ENCODE data around the gene NEIL3.

Gene NEIL3

GRCh38 chr4:177309522-177310371 is at the start of gene NEIL3:
NEIL3 (plus strand) TSS chr4:177309874; CDS start chr4:177309954, 80 bp downstream.
- TF ChIP-seq ZNF274 (IDR thresholded peaks at IDR 0.05; ENCODE audit: low read depth, low read length): no peak
- H3K4me3 ChIP-seq (ENCODE audit: low read length): peak within 1 kb of the TSS; percentile 69

- no peak for TF ChIP-seq ZNF274 (IDR thresholded peaks at IDR 0.05; ENCODE audit: low read depth, low read length)
- H3K4me3 ChIP-seq (ENCODE audit: low read length): no peak overlapping the region
These were observed 45.9 kb upstream of the NEIL3 start for GRCh38 chr4:177263818-177264217.

DNA sequence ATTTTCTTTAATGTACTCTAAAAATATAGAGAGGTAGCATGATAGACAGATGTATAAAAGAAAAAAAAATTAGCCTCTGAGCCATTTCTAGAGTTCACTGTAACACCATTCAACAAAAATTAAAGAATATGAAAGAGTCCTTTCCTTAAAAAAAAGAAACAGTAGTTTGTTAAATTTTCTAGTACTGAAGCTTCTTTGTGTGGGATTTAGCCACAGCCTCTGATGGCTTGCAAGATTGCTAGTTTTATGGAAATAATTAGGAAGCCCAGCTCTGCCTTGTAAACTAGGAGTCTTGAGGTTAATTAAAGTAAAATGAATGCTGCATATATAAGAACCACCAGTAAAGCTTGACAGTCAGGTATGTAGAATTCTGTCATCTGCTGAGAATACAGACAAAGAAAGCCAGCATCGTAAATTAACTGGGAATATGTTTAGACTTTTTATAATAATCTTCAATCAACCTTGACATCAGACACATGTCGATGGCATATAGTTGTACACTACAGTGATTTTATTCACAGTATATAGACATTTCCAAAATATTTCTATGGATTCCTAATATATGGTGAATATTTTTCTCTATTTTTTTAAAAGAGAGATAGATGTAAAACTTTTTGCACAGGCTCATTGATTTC is 44.8 kb upstream of the NEIL3 start:
- no peak overlapping the region for H3K4me3 ChIP-seq (ENCODE audit: low read length)
- TF ChIP-seq ZNF274 (IDR thresholded peaks at IDR 0.05; ENCODE audit: low read depth, low read length): no peak

DNA sequence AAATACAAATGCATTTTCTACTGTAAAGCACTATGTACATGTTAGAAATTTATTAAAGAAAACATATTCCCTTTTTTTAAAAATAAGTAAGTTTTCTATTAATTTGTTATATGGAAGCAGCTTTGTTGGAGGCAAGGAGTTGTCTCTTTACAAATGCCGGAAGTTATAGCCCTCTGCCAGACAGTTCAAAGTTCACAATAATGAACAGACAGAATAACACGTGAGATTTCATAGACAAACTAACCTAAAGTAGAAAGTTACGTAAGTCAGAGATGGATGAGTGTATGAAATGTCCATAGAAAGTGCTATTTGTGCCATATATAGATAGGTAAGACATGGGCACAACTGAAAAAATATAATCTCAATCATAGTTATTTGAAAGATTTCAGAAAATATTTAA is 43.9 kb upstream of the NEIL3 start:
- no peak overlapping the region for H3K4me3 ChIP-seq (ENCODE audit: low read length)
- TF ChIP-seq ZNF274 (IDR thresholded peaks at IDR 0.05; ENCODE audit: low read depth, low read length): no peak

GRCh38 chr4:177266506-177266905 is 43.2 kb upstream of the NEIL3 start:
- TF ChIP-seq ZNF274 (IDR thresholded peaks at IDR 0.05; ENCODE audit: low read depth, low read length): no peak
- H3K4me3 ChIP-seq (ENCODE audit: low read length): no peak overlapping the region

DNA sequence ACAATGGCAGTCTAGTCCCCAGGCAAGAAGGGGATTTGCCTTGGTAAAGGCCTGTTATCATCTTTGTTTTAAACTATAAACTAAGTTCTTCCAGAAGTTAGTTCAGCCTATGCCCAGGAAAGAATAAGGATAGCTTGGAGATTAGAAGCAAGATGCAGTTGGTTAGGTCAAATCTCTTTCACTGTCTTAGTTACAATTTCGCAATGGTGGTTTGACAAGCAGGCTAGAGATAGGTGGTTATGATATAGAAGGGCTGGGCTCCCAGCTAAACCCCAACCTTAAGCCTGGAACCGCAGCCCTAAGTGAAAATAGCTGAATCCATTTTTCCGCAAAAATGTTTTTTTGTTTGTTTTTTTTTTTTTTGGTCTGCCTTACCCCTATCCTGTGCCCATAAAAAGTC is 41.8 kb upstream of the NEIL3 start:
- no peak for TF ChIP-seq ZNF274 (IDR thresholded peaks at IDR 0.05; ENCODE audit: low read depth, low read length)
- H3K4me3 ChIP-seq (ENCODE audit: low read length): no peak overlapping the region

- H3K4me3 ChIP-seq (ENCODE audit: low read length): no peak overlapping the region
- no peak for TF ChIP-seq ZNF274 (IDR thresholded peaks at IDR 0.05; ENCODE audit: low read depth, low read length)
These were observed 38.6 kb upstream of the NEIL3 start for GRCh38 chr4:177271091-177271490.

DNA sequence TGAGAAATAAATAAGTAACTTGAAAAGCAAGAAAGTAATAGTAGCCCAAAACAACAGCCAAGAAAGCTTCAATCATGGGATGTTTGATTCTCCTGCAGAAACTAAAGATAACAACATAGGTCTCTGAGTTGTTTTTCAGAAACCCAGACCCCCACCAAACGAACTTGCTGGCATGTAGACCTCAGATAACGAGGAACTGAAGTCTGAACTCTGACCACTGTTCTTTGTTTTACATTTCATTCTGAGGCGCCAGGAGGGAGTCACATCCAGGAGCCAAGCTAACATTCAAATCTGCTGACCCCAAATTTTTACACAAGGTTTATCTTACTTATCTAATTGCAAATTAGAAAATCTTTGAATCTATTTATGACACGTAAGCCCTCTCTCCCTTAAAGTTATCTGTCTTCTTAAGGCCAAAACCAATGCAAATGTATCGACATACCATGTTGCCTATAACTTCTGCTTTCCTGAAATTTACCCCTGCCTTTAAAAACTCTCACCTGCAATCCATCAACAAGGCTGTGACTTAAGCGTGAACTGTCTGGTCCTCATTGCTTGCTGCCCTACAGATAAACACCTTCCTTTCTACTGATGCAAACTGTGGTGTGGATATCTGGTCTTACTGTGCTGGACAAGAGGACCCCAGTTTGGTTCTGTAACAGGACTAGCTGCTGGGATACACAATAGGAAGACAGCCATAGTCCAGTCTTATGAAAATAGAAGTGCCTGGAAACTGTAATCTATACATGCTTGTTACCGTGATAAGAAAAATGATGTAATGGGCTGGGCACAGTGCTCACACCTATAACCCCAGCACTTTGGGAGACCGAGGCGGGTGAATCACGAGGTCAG is 37.5 kb upstream of the NEIL3 start:
- no peak for TF ChIP-seq ZNF274 (IDR thresholded peaks at IDR 0.05; ENCODE audit: low read depth, low read length)
- no peak overlapping the region for H3K4me3 ChIP-seq (ENCODE audit: low read length)

DNA sequence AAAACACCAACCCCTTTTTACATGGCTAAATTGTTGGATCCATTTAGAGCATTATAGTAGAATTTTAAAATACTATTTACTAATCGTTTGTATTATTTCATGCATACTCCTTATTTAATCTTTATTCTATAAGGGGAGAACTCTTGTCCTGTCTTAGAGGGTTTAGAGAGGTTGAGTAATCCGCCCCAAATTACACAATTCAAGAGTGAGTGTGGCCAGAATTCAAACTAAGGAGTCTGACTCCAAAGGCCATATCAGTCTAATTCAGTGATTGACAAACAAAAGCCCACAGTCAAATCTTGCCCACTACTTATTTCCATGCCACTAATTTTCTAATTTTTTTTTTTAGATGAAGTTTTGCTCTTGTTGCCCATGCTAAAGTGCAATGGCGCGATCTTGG is 33.7 kb upstream of the NEIL3 start:
- H3K4me3 ChIP-seq (ENCODE audit: low read length): no peak overlapping the region
- TF ChIP-seq ZNF274 (IDR thresholded peaks at IDR 0.05; ENCODE audit: low read depth, low read length): no peak

DNA sequence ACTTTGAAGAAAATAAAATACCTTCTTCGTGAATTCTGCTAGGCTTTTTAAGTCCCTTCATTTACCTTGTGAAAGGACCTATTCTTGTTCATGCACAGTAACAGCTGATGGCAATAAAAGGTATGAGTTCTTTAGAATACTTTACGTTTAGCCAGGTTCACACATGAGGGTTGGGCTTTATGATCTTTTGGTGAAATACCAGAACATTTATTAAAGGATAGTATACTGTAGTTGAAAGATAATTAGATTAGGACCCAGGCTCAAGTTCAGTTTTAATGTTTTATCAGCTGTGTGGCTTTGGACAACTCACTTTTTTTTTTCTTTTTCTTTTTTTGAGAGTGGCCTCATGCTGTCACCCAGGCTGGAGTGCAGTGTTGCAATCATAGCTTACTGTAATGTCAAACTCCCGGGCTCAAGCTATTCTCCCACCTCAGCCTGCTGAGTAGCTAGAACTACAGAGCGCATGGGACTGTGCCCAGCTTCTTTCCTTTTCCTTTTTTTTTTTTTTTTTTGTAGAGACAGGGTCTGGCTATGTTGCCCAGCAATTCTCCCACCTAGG is 28.2 kb upstream of the NEIL3 start:
- TF ChIP-seq ZNF274 (IDR thresholded peaks at IDR 0.05; ENCODE audit: low read depth, low read length): no peak

DNA sequence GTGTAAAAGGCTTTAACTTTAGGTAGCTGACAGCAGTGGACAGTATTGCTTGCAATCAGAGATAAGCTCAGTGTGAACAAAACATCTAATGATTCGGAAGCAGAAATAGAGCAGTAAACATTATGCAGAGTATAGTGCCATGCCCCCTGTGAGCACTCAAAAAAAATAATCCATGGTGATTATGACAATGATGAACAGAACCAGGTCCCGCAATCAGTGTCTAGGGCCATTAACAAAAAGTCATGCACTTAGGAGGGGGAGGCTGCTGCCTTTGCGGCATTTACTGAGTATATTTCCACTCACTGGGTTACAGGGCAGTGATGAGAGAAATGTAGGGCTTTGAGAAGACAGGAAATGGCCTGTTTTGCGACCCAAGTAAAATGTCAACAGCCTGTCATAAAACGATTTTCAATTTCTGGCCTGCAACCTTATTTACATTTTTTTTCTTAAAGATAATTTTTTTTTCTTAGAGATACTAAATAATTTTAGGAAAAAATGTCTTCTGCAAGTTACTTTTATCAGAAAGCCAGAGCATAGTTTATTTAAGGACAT is 27.3 kb upstream of the NEIL3 start:
- H3K4me3 ChIP-seq (ENCODE audit: low read length): no peak overlapping the region
- no peak for TF ChIP-seq ZNF274 (IDR thresholded peaks at IDR 0.05; ENCODE audit: low read depth, low read length)

More for the DNA sequence above, 28.2 kb upstream of the NEIL3 start:
- no peak overlapping the region for H3K4me3 ChIP-seq (ENCODE audit: low read length)

GRCh38 chr4:177283167-177283566 is 26.5 kb upstream of the NEIL3 start:
- no peak for TF ChIP-seq ZNF274 (IDR thresholded peaks at IDR 0.05; ENCODE audit: low read depth, low read length)
- no peak overlapping the region for H3K4me3 ChIP-seq (ENCODE audit: low read length)

- no peak overlapping the region for H3K4me3 ChIP-seq (ENCODE audit: low read length)
- TF ChIP-seq ZNF274 (IDR thresholded peaks at IDR 0.05; ENCODE audit: low read depth, low read length): no peak
These were observed 23.7 kb upstream of the NEIL3 start for GRCh38 chr4:177285953-177286352.

DNA sequence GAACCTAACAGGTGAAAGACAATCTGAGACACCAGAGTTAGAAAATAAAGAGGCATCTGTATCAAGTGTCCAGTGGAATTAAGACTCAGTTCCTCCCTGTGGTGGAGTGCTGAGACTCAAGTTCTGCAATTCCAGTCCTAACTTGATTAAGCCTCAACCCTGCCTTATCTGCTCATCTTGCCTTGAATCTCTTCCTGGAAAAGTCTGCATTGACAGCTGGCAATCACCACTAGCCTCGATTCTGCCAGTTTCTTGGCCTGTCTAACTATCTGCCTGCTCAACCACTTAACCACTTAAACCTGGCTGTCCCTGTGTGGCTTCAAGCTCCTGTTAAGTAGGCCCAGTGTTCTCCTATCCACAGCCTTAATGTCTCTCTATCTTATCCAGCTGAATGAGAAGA is 22.4 kb upstream of the NEIL3 start:
- H3K4me3 ChIP-seq (ENCODE audit: low read length): no peak overlapping the region
- no peak for TF ChIP-seq ZNF274 (IDR thresholded peaks at IDR 0.05; ENCODE audit: low read depth, low read length)
